CD8-positive, alpha-beta memory T cell (primary cell): Measurements from ENCODE around the gene DZIP1L. TPM values are rescaled to one million over a fixed set of nuclear protein-coding genes. Genes with fewer than 3 reads are reported as not detected.

ENCODE experiments used
- CTCF ChIA-PET: fragments of 350-600 bp; sonication (Branson Sonifier 250); formaldehyde crosslinking; loops from one replicate; lab custom pipeline; 2021; ENCODE audit warnings: antibody characterized with exemption; lab: Charles Lee
- POLR2A ChIA-PET: fragments of 350-600 bp; sonication (Branson Sonifier 250); formaldehyde crosslinking; loops from one replicate; lab custom pipeline; 2021; ENCODE audit warnings: antibody characterized with exemption; lab: Charles Lee
- DNase-seq, 5 donors: peaks; one replicate each; pipeline versions ENCODE4 v3.0.0 to v3.0.0-alpha.2; 2020 to 2022; ENCODE audit warnings: mixed read lengths in 1 of 5
- H3K27ac ChIP-seq: one replicate; pipeline ENCODE4 v1.7.0; 2013; ENCODE audit warnings: low read depth, mild to moderate bottlenecking, low read length, moderate library complexity
- H3K27me3 ChIP-seq: 2 replicates; pipeline ENCODE4 v1.7.0; 2013; ENCODE audit warnings: low read length, mild to moderate bottlenecking; ENCODE audit not compliant: insufficient read depth, poor library complexity, severe bottlenecking
- H3K36me3 ChIP-seq: 2 replicates; pipeline ENCODE4 v1.7.0; 2013; ENCODE audit warnings: mild to moderate bottlenecking, low read length, moderate library complexity; ENCODE audit not compliant: insufficient read depth
- H3K4me1 ChIP-seq: 2 replicates; pipeline ENCODE4 v1.7.0; 2013; ENCODE audit warnings: mild to moderate bottlenecking, low read length, moderate library complexity; ENCODE audit not compliant: insufficient read depth
- H3K4me3 ChIP-seq: 2 replicates; pipeline ENCODE4 v1.7.0; 2013; ENCODE audit warnings: mild to moderate bottlenecking, low read length
- H3K9me3 ChIP-seq: 2 replicates; pipeline ENCODE4 v1.7.0; 2013; ENCODE audit warnings: mild to moderate bottlenecking, low read length
- H3K27ac Mint-ChIP-seq, 8 donors: one replicate each; pipeline ENCODE4 v1.8.0; 2020 to 2021; ENCODE audit warnings: mixed read lengths in 8 of 8, mild to moderate bottlenecking in 6 of 8, inconsistent platforms in 3 of 8, moderate library complexity in 3 of 8
- H3K27me3 Mint-ChIP-seq, 2 donors: one replicate each; pipeline ENCODE4 v1.8.0; 2020 to 2021; ENCODE audit warnings: mixed read lengths in 2 of 2, mild to moderate bottlenecking in 1 of 2, moderate library complexity in 1 of 2
- H3K36me3 Mint-ChIP-seq, 3 donors: one replicate each; pipeline ENCODE4 v1.8.0; 2020 to 2021; ENCODE audit warnings: mixed read lengths in 3 of 3, inconsistent platforms in 1 of 3, mild to moderate bottlenecking in 1 of 3
- H3K4me1 Mint-ChIP-seq, 3 donors: one replicate each; pipeline ENCODE4 v1.8.0; 2020 to 2021; ENCODE audit warnings: mixed read lengths in 3 of 3, inconsistent platforms in 1 of 3, mild to moderate bottlenecking in 1 of 3
- H3K4me3 Mint-ChIP-seq, 7 donors: one replicate each; pipeline ENCODE4 v1.8.0; 2020 to 2021; ENCODE audit warnings: mixed read lengths in 7 of 7, mild to moderate bottlenecking in 6 of 7, moderate library complexity in 4 of 7, inconsistent platforms in 2 of 7
- H3K9me3 Mint-ChIP-seq, 5 donors: one replicate each; pipeline ENCODE4 v1.8.0; 2020 to 2022; ENCODE audit warnings: mixed read lengths in 5 of 5, mild to moderate bottlenecking in 3 of 5, moderate library complexity in 2 of 5, inconsistent platforms in 1 of 5
- polyA plus RNA-seq: library from polyadenylated mRNA; unstranded; fragments of 300-500 nt; fragmentation: Illumina TruSeq; gene quantifications from one replicate; pipeline ENCODE4 v1.2.3, GENCODE V29; 2021
- total RNA-seq, 2 experiments: library from RNA; stranded (reverse); gene quantifications; one replicate each; pipeline ENCODE4 v1.2.3, GENCODE V29; 2021

DZIP1L gene
- total and polyA plus RNA-seq, 3 experiments from 2014 or later: 0.20 TPM; not detected in 2

DNA sequence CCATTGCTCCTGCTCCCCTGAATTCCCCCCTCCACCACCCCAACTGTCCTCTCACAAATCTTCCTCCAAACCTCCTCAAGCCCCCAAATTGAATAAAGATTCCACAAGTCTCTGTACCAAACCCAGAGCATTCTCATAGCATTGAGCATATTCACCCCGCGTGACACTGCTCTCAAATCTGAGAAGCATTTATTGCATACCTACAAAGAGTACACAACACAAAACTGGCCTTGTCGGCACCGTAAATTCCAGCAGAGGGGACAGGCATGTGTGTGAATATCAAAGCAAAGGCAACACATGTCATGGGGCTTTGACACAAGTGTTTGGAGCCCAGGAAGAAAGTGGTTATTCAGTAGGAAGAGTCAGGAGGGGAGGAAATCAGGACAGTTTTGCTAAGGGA lies 102.9 kb downstream of the DZIP1L start:
- Mint-ChIP-seq H3K36me3 (no peaks in the 10 kb centered on the region), H3K9me3 (no peaks in the 10 kb centered on the region), H3K4me1 (no peaks in the 10 kb centered on the region), H3K27me3 (peaks cover 0 to 3% of the 10 kb centered on the region in 2 donors), H3K4me3 (no peak overlapping the region), H3K27ac (no peak overlapping the region)
- no peaks in the 10 kb centered on the region for H3K9me3 ChIP-seq
- H3K4me1 ChIP-seq: no peaks in the 10 kb centered on the region
- no peak overlapping the region for H3K4me3 ChIP-seq
- H3K36me3 ChIP-seq: no peaks in the 10 kb centered on the region
- no peaks in the 10 kb centered on the region for H3K27me3 ChIP-seq
- H3K27ac ChIP-seq: no peak overlapping the region
- no peak for DNase-seq
- ChIA-PET CTCF (no interaction called here), POLR2A (no interaction called here)

Other genes with a start within 250 kb of the DZIP1L start
- not detected for gene CLDN18, start 105.4 kb downstream of the DZIP1L start, total RNA-seq
- gene CLDN18, start 105.4 kb downstream of the DZIP1L start, polyA plus RNA-seq: not detected
- gene A4GNT, start 16.8 kb upstream of the DZIP1L start, total RNA-seq: not detected
- not detected for gene A4GNT, start 16.8 kb upstream of the DZIP1L start, polyA plus RNA-seq
- 10 to 100 TPM; 25.6 to 29.0 TPM for gene DBR1, start 59.3 kb upstream of the DZIP1L start, total RNA-seq
- 15.0 TPM for gene DBR1, start 59.3 kb upstream of the DZIP1L start, polyA plus RNA-seq
- gene ARMC8, start 71.7 kb upstream of the DZIP1L start, total RNA-seq: 10 to 100 TPM; 43.6 to 47.7 TPM
- gene ARMC8, start 71.7 kb upstream of the DZIP1L start, polyA plus RNA-seq: 54.4 TPM
- gene NME9, start 214.2 kb upstream of the DZIP1L start, total RNA-seq: not detected
- gene NME9, start 214.2 kb upstream of the DZIP1L start, polyA plus RNA-seq: 0.44 TPM
- under 1 TPM; 0.28 to 0.38 TPM for gene MRAS, start 233.0 kb upstream of the DZIP1L start, total RNA-seq
- gene MRAS, start 233.0 kb upstream of the DZIP1L start, polyA plus RNA-seq: 0.38 TPM